Fibroblast of skin of right quadriceps (primary cell): ENCODE measurements around the gene SRRD.

ENCODE experiments used
- DNase-seq: peaks from one replicate; pipeline ENCODE4 v3.0.0-alpha.2; 2013

Gene SRRD

GRCh38 chr22:26453812-26454500 lies 29.7 kb upstream of the SRRD start:
- no peak for DNase-seq

GRCh38 chr22:26457661-26458272 lies 25.9 kb upstream of the SRRD start:
- DNase-seq, result no peak

GRCh38 chr22:26460202-26460601 lies 23.5 kb upstream of the SRRD start:
- DNase-seq, result no peak

GRCh38 chr22:26461188-26461810 lies 22.4 kb upstream of the SRRD start:
- DNase-seq, result peak; percentile 40

- no peak for DNase-seq
Observed at GRCh38 chr22:26462051-26462450, 21.6 kb upstream of the SRRD start.

GRCh38 chr22:26462641-26463040 lies 21.0 kb upstream of the SRRD start:
- no peak for DNase-seq

GRCh38 chr22:26463101-26463661 lies 20.5 kb upstream of the SRRD start:
- DNase-seq, result no peak

- DNase-seq, result no peak
Observed at GRCh38 chr22:26463688-26464087, 20.0 kb upstream of the SRRD start.

- no peak for DNase-seq
Observed at GRCh38 chr22:26464312-26464711, 19.4 kb upstream of the SRRD start.

GRCh38 chr22:26466196-26466595 lies 17.5 kb upstream of the SRRD start:
- no peak for DNase-seq

GRCh38 chr22:26470807-26471206 lies 12.9 kb upstream of the SRRD start:
- DNase-seq, result no peak

- peak; percentile 84 for DNase-seq
Observed at GRCh38 chr22:26471522-26471921, 12.2 kb upstream of the SRRD start.

- no peak for DNase-seq
Observed at GRCh38 chr22:26474682-26475081, 9.0 kb upstream of the SRRD start.

GRCh38 chr22:26476705-26477340 lies 6.9 kb upstream of the SRRD start:
- peak; percentile 77 for DNase-seq

GRCh38 chr22:26477341-26477731 lies 6.3 kb upstream of the SRRD start:
- no peak for DNase-seq

GRCh38 chr22:26479043-26479791 lies 4.5 kb upstream of the SRRD start:
- no peak for DNase-seq

- no peak for DNase-seq
Observed at GRCh38 chr22:26479792-26480610, 3.7 kb upstream of the SRRD start.

GRCh38 chr22:26480611-26480932 lies 3.1 kb upstream of the SRRD start:
- DNase-seq, result no peak

- DNase-seq, result no peak
Observed at GRCh38 chr22:26481112-26481693, 2.5 kb upstream of the SRRD start.

GRCh38 chr22:26481694-26482093 lies 2.0 kb upstream of the SRRD start:
- DNase-seq, result no peak

- no peak for DNase-seq
Observed at GRCh38 chr22:26482161-26482560, 1.5 kb upstream of the SRRD start.

- no peak for DNase-seq
Observed at GRCh38 chr22:26483043-26483438, 636 bp upstream of the SRRD start.
